AG04450 (cell line): ENCODE results near the gene NFX1. TPM values are rescaled to one million over a fixed set of nuclear protein-coding genes. Genes with fewer than 3 reads are reported as not detected.
"Not testable (repeated sequence)": the region's sequence is repeated elsewhere in the genome, so short reads cannot be mapped to it uniquely, and the experiment has no call there.

Experiments used
- CTCF ChIA-PET: fragments of 300-600, 350-600 bp; formaldehyde crosslinking; extraction: SDS; loops from one replicate; lab custom pipeline; 2022; ENCODE audit warnings: antibody characterized with exemption, inconsistent platforms; lab: Charles Lee
- POLR2A ChIA-PET: fragments of 350-600 bp; formaldehyde crosslinking; extraction: SDS; loops from one replicate; lab custom pipeline; 2021; ENCODE audit warnings: antibody characterized with exemption, inconsistent platforms; lab: Yijun Ruan, JAX
- DNase-seq: peaks from one replicate; pipeline ENCODE4 v3.0.0-alpha.2; 2011; ENCODE audit warnings: low read depth, low spot score
- H3K27ac ChIP-seq: one replicate; pipeline ENCODE4 v1.5.1; 2012; ENCODE audit warnings: low read depth, low read length, control low read depth
- H3K27me3 ChIP-seq: one replicate; pipeline ENCODE4 v1.6.0; 2012; ENCODE audit warnings: low read length; ENCODE audit not compliant: control insufficient read depth, insufficient read depth
- H3K4me3 ChIP-seq: 2 replicates; pipeline ENCODE4 v1.5.1; 2011; ENCODE audit warnings: mild to moderate bottlenecking, low read depth, low read length, control low read depth
- H3K9me3 ChIP-seq: 2 replicates; pipeline ENCODE4 v1.5.1; 2012; ENCODE audit warnings: low read length; ENCODE audit not compliant: control insufficient read depth, insufficient read depth
- CTCF ChIP-seq: IDR thresholded peaks from 2 replicates; pipeline ENCODE4 v1.5.1; 2011; ENCODE audit warnings: low read depth, low read length, control low read depth, inconsistent platforms
- polyA plus RNA-seq: library from polyadenylated mRNA; depleted of rRNA; stranded (reverse); fragments of >200 nt; gene quantifications from 2 replicates; pipeline ENCODE4 v1.2.3, GENCODE V29; 2011

Gene NFX1
- polyA plus RNA-seq, 1 experiment = 39.2 TPM

GRCh38 chr9:33397801-33398200, 107.5 kb downstream of the NFX1 start:
- DNase-seq, H3K4me3 ChIP-seq, H3K9me3 ChIP-seq, CTCF ChIA-PET, H3K27me3 ChIP-seq, POLR2A ChIA-PET, H3K27ac ChIP-seq: not testable (repeated sequence)

- H3K27me3 ChIP-seq, H3K27ac ChIP-seq, DNase-seq, POLR2A ChIA-PET, H3K4me3 ChIP-seq, H3K9me3 ChIP-seq: not testable (repeated sequence)
- CTCF ChIA-PET = interaction anchor here (0.6 to 1.0 kb wide), 3 partner anchors 11 to 24 kb away, joined by 3 to 8 read pairs (median 5); no protein-coding TSS in a partner anchor
These were observed 108.7 kb downstream of the NFX1 start for GRCh38 chr9:33399047-33399446.

GRCh38 chr9:33401809-33402208, 111.5 kb downstream of the NFX1 start:
- H3K27ac ChIP-seq, H3K27me3 ChIP-seq, H3K9me3 ChIP-seq, H3K4me3 ChIP-seq, DNase-seq, POLR2A ChIA-PET: not testable (repeated sequence)
- CTCF ChIA-PET = interaction anchor here (3.6 kb wide), 1 partner anchor 50 kb away, joined by 19 read pairs; no protein-coding TSS in a partner anchor

GRCh38 chr9:33402371-33402770, 112.1 kb downstream of the NFX1 start, which contains the start of gene AQP7:
Gene AQP7, minus strand, starts transcription at chr9:33402568. Its CDS starts 1,306 bp downstream, at chr9:33401262.
- H3K27me3 ChIP-seq, H3K27ac ChIP-seq, DNase-seq, H3K9me3 ChIP-seq, POLR2A ChIA-PET, H3K4me3 ChIP-seq: not testable (repeated sequence)
- CTCF ChIA-PET = interaction anchor here (1.6 to 3.6 kb wide), 3 partner anchors 13 to 50 kb away, joined by 3 to 33 read pairs (median 19); no protein-coding TSS in a partner anchor

GRCh38 chr9:33403941-33404787, 113.8 kb downstream of the NFX1 start:
- TF ChIP-seq CTCF = no peak
- CTCF ChIA-PET = interaction anchor here (0.8 to 3.6 kb wide), 9 partner anchors 11 to 317 kb away, joined by 3 to 33 read pairs (median 3); no protein-coding TSS in a partner anchor
- H3K27ac ChIP-seq = no peak overlapping the region
- DNase-seq = no peak
- H3K27me3 ChIP-seq = no peaks in the 10 kb centered on the region
- H3K4me3 ChIP-seq = no peak overlapping the region
- H3K9me3 ChIP-seq = no peaks in the 10 kb centered on the region
- POLR2A ChIA-PET = no interaction called here

- POLR2A ChIA-PET = no interaction called here
- H3K9me3 ChIP-seq = no peaks in the 10 kb centered on the region
- no peak overlapping the region for H3K27ac ChIP-seq
- H3K27me3 ChIP-seq = no peaks in the 10 kb centered on the region
- H3K4me3 ChIP-seq = no peak overlapping the region
- no peak for DNase-seq
- CTCF ChIA-PET = interaction anchor here (0.6 to 3.6 kb wide), 6 partner anchors 10 to 316 kb away, joined by 3 to 33 read pairs (median 8); no protein-coding TSS in a partner anchor
- no peak for TF ChIP-seq CTCF
These were observed 114.6 kb downstream of the NFX1 start for GRCh38 chr9:33404788-33405362.
